C4-2B (cell line): ENCODE measurements around the gene UACA.

ENCODE experiments used
- ZFX ChIP-seq: fragments of 450-650 bp; IDR thresholded peaks from 2 replicates; pipeline ENCODE4 v1.6.1; 2017
- TF ChIP-seq, protein P1 (sequence below): fragments of 450-650 bp; conservative IDR thresholded peaks from 2 replicates; pipeline ENCODE4 v1.5.1; 2017; ENCODE audit warnings: mild to moderate bottlenecking

DNA sequence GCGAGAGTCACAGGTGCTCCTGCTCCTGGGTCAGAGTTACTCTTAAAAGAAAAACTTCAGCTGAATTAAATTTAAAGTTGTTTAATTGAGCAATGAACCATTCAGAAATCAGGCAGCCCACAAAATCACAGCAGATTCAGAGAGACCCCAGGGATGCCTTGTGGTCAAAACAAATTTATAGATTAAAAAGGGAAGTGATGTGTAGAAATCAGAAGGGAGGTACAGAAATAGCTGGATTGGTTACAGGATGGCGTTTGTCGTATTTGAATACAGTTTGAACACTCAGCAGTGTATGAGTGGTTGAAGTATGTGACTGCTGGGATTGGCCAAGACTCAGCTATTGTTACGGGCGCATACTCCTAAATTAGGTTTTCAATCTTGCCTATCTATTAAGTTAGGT is 58.6 kb downstream of the UACA start:
- TF ChIP-seq, protein P1, sequence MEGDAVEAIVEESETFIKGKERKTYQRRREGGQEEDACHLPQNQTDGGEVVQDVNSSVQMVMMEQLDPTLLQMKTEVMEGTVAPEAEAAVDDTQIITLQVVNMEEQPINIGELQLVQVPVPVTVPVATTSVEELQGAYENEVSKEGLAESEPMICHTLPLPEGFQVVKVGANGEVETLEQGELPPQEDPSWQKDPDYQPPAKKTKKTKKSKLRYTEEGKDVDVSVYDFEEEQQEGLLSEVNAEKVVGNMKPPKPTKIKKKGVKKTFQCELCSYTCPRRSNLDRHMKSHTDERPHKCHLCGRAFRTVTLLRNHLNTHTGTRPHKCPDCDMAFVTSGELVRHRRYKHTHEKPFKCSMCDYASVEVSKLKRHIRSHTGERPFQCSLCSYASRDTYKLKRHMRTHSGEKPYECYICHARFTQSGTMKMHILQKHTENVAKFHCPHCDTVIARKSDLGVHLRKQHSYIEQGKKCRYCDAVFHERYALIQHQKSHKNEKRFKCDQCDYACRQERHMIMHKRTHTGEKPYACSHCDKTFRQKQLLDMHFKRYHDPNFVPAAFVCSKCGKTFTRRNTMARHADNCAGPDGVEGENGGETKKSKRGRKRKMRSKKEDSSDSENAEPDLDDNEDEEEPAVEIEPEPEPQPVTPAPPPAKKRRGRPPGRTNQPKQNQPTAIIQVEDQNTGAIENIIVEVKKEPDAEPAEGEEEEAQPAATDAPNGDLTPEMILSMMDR = no peak
- no peak for TF ChIP-seq ZFX
